DMS53 (cell line): Measurements from ENCODE around the gene CCM2L.
"Not testable (repeated sequence)": the region's sequence is repeated elsewhere in the genome, so short reads cannot be mapped to it uniquely, and the experiment has no call there.

ENCODE experiments used
- DNase-seq: peaks from one replicate; lab custom pipeline; 2025; lab: John Stamatoyannopoulos, UW

CCM2L gene

DNA sequence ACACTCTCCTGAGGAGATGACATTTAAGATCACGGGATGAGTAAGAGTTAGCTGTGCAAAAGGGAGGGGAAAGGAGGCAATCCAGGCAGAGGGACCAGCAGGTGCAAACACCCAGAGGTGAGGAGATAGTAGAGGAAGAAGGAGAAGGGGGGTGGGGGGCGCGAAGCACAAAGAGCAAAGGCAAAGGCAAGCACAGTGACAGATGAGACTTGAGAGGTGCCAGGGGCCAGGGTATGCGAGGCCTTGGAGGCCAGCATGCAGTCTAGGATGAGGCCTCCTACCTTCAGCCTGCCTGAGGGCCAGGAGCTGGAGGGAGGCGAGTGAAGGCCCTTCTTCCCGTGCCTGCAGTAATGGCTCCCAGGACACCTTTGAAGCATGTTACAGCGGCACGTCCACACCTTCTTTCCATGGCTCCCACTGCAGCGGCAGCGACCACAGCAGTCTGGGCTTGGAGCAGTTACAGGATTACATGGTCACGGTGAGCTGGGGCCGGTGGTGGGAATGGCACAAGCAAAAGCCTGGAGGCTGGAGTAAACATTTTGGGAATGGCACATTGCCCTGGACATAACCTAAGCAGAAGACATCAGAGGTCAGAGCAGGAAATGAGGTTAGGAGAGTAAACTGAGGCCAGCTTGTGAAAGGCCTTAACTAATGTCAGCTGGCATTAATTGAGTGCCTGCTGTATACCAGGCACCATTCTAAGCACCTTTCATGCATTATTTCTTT is 18.6 kb downstream of the CCM2L start:
- peak; percentile 44 for DNase-seq

GRCh38 chr20:32029561-32029960 is 19.3 kb downstream of the CCM2L start:
- no peak for DNase-seq

DNA sequence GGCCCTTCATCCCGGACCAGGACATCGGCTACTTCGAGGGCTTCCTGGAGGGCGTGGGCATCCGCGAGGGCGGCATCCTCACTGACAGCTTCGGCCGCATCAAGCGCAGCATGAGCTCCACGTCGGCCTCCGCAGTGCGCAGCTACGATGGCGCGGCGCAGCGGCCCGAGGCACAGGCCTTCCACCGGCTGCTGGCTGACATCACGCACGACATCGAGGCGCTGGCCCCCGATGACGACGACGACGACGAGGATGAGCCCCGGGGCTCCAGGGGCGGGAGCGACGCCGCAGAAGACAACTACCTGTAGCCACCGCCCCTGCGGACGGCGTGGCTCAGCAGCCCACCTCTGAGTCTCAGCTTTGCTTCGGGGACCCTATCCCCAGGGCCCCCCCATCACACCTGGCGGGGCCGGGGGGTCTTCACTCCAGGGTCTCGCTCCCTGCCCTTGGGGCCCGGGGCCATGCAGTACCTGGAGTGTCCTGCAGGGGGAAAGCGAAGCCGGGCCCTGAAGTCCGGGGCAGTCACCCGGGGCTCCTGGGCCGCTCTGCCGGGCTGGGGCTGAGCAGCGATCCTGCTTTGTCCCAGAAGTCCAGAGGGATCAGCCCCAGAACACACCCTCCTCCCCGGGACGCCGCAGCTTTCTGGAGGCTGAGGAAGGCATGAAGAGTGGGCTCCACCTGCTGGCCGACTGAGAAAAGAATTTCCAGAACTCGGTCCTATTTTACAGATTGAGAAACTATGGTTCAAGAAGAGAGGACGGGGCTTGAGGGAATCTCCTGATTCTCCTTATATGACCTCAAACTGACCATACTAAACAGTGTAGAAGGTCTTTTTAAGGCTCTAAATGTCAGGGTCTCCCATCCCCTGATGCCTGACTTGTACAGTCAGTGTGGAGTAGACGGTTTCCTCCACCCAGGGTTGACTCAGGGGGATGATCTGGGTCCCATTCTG is 21.0 kb downstream of the CCM2L start:
- DNase-seq: peak; percentile 95

DNA sequence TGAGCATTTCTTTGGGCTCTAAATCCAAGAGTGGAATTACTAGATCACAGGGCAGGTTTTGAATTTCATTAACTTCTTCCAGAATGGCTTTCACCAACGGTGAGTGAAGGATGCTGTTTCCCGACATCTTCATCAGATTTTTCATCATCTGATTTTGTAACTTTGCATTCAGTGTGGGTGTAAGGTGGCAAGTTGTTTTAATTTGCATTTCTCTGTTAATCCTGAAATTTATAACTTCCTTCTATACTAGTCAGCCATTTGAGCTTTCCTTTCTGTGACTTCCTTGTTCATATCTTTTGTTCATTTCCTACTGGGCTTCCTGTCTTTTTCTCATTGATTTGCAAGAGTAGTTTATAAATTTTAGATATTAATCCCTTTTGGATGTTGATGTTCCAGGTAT is 23.1 kb downstream of the CCM2L start:
- DNase-seq: no peak

DNA sequence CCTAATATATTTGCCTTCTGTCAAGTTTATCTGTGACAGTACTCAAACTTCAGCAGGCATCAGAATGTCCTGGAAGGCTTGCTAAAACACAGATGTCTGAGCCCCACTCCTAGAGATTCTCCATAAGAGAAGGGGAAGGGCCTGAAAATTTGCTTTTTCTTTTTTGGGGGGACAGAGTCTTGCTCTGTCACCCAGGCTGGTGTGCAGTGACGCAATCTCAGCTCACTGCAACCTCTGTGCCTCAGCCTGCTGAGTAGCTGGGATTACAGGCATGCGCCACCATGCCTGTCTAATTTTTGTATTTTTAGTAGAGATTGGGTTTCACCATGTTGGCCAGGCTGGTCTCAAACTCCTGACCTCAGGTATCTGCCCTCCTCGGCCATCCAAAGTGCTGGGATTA is 23.5 kb downstream of the CCM2L start:
- not testable (repeated sequence) for DNase-seq

DNA sequence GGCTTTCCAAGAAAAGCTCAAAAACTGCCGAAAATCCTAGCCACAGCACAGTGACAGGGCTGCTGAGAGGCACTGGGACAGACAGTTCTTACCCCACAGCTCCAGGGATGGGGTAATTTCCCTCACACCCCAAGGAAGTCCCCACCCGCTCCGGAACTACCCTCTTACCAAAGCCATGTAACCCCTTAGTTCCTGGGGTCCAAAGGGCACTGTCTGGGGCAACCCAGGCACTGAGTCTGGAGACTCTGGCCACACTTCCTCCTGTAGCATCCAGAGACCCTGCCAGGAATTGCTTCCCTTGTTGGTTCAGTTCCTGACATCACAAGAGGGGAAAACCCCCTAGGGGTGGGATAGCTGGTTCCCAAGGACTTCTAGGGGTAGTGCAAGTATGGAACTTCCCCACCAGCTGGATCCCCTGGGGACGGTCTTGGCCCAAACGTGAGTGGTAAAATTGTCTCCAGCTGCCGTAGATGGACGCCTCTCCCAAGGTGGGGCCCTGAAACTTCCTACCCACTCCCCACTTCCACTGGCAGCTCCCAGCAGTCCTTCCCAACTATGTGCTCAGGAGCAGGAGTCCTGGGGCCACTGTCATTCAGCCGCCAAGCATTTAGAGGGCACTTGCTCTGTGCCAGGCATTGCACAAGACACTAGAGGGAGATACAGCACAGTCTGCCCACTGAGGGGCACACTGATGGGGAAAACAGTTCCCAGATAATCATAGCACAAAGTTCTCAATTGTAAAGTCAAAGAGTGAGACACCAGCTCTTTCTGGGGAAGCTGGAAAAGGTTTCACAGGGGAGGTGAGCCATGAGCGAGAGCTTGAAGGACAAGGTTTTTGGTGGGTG is 24.6 kb downstream of the CCM2L start:
- DNase-seq: peak; percentile 13

DNA sequence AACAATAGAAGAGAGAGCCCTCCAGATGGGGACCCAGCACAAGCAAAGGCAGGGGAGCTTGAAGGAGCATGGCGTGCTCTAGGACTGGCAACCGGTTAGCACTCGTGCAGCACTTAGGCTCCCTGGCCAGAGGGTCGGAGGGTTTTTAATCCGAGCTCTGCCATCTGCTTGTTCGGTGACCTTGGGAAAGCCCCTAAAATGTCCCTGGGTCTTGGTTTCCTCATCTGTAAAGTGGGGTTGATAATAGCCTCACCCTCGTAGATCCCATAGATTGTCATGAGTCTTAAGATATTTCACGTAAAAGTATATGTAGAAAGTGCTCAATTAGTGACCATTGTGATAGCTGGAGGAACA is 25.2 kb downstream of the CCM2L start:
- DNase-seq: no peak

GRCh38 chr20:32036252-32036651 is 26.0 kb downstream of the CCM2L start:
- no peak for DNase-seq

GRCh38 chr20:32036716-32037485 is 26.7 kb downstream of the CCM2L start:
- DNase-seq: peak; percentile 28

DNA sequence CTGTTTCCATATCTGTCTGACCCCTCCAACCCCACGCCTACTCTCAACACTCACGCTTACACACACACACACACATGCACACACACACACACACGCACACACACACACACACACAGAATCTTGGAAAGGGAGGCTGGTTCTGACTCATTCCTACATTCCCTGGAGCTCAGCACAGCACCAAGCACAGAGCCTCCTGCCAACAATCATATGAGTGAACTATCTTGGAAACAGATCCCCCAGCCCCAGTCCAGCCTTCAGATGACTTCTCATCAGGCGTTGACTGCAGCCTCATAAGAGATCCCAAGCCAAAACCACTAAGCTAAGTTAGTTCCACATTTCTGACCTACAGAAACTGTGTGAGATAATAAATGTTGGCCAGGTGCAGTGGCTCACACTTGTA is 27.7 kb downstream of the CCM2L start:
- no peak for DNase-seq

GRCh38 chr20:32040142-32040953 is 30.1 kb downstream of the CCM2L start:
- peak; percentile 23 for DNase-seq

- DNase-seq: no peak
Measured at GRCh38 chr20:32045999-32046398, 35.8 kb downstream of the CCM2L start.

DNA sequence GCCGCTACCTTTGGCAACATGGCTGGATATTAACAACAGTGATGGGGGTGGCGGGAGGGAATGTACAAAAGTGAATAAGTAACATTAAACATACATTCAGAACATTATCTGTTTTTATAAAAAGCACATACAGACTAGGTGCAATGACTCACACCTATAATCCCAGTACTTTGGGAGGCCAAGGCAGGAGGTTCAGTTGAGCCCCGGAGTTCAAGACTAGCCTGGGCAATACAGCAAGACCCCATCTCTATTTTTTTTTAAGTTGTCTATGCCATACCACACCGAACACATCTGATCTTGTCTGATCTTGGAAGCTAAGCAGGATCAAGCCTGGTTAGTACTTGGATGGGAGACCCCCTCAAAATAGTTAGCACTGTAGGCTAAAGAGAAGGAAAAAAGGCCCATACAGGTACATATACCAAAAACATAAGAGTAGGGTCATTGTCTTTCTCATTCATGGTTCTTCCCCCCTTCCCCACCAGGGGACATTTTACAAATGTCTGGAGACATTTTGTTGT is 40.1 kb downstream of the CCM2L start:
- no peak for DNase-seq

GRCh38 chr20:32050851-32051556 is 40.8 kb downstream of the CCM2L start:
- no peak for DNase-seq

DNA sequence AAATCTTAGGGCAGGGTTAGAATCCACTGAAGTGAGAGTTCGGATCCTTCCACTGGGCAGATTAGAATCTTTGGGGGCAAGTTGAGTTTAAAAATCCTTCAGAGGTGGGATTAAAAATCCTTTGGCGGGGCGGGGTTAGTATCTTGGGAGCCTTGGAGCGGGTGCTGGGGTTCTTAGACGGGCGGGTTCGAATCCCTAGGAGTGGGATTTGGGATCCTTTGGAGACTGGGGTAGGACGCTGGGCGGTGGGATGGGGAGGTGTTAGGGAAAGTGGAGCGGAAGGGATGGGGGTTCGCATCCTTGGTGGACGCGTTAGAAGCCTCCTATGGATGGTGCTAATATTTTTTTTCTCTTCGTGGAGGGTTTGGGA is 41.5 kb downstream of the CCM2L start:
- DNase-seq: no peak

GRCh38 chr20:32052090-32052777 is 42.0 kb downstream of the CCM2L start, which contains the start of gene HCK:
HCK (plus strand) TSS chr20:32052242.
- peak; percentile 48 for DNase-seq

GRCh38 chr20:32052778-32053362 is 42.6 kb downstream of the CCM2L start:
- no peak for DNase-seq

DNA sequence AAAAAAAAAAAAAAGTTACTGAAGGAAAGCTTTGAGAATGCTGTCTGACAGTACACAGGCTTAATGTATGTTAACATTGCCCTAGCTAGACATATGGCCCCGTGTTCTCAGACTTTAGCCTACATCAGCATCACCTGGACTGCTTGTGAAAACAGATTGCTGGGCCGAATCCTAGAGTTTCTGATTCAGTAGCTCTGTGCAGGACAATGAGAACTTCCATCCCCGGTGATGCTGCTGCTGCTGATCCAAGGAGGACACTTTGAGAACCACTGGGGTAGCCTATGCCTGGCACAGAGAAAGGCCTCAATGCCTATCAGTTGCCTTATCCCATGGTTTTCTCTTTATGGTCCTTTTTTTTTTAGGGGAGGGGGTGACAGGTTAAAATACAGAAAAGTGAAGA is 43.4 kb downstream of the CCM2L start:
- peak; percentile 28 for DNase-seq
